Limb (tissue), 2 donors: Measurements from ENCODE around the gene CA10.

Source experiments
- DNase-seq, 2 donors: peaks; one replicate each; pipeline ENCODE4 v3.0.0-alpha.2; 2016; ENCODE audit errors: extremely low spot score in 2 of 2

CA10 gene

DNA sequence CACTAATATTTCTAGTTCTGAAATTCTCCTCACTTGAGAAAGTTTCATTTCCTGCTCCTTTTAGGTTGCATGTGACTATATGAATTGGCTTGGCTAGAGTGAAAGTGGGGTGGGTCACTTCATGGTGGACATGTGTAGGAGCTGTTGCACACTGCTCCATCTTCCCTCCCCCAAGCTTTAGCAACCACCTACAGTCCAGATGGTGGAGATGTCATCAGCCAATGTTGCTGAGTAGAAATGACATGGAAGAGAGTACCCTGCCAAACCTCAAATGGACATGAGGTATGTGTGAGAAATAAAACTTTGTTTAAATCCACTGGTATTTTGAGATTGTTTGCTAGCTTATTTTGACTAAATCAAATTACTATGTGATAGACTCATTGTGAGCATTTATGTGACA, 281.5 kb downstream of the CA10 start:
- no peak for DNase-seq

DNA sequence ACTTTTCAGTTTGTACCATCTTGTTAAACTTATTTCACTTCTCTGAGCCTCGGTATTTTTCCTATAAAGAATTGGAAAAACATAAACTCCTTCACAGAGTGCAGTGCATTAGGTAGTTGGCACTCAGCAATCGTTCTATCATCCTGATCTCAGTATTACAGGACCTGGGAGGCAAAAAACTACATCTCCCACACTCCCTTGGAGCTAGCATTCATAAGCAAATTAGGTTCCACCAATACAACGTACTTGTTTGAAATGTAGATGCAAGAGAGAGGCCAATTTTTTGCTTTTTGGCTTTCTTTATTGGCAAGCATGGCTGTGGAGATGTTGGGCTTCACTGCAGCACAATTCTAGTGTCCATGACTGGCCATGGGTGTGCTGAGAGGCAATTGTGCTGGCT, 285.2 kb downstream of the CA10 start:
- no peak for DNase-seq

- DNase-seq = no peak
Measured at GRCh38 chr17:51869387-51869786, 289.1 kb downstream of the CA10 start.

GRCh38 chr17:51860954-51861561, 297.5 kb downstream of the CA10 start:
- peak in 1 of 2 donors; percentile 47 for DNase-seq

- no peak for DNase-seq
Measured at GRCh38 chr17:51857052-51857597, 301.4 kb downstream of the CA10 start.

- DNase-seq = no peak
Measured at GRCh38 chr17:51855806-51856205, 302.7 kb downstream of the CA10 start.

GRCh38 chr17:51853857-51854256, 304.7 kb downstream of the CA10 start:
- DNase-seq = no peak

- no peak for DNase-seq
Measured at GRCh38 chr17:51852603-51853002, 305.9 kb downstream of the CA10 start.

- DNase-seq = no peak
Measured at GRCh38 chr17:51850201-51850600, 308.3 kb downstream of the CA10 start.

DNA sequence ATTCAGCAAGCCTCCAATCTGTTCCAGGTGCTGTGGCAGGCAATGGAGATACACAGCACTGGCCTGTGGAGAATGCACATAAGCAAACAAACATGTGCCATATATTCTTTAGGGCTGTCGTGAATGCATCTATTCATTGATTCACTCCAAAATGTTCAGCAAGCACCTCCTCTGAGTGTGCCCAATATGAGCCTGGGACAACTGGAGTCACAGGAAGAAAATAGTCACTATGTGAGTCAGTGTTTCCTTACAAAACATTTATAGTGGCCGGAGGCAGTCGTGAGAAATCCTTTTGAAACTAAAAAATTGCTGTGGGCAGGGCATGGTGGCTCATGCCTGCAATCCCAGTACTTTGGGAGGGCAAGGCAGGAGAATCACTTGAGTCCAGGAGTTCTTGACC, 310.1 kb downstream of the CA10 start:
- DNase-seq = no peak

DNA sequence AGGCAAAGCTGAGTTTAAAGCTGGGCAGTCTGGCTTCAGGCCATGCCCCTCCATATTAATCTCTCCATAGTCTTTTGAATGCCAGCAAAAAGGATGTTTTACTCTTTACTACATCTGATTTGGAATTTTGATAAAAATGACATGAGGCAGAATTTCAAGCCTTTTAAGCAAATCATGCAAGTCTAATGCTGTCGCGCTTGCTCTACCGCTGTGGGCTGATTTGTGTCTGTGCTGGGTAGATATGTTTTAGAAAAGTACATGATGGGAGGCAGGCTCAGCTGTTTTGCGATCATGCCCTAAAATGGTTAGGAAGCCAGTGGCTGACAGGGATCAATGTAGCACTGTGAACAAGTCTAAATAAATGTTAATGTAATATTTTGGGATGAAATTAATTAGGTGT, 311.9 kb downstream of the CA10 start:
- no peak for DNase-seq

GRCh38 chr17:51845776-51846175, 312.7 kb downstream of the CA10 start:
- DNase-seq = no peak

GRCh38 chr17:51842763-51843162, 315.8 kb downstream of the CA10 start:
- no peak for DNase-seq

GRCh38 chr17:51841669-51842068, 316.8 kb downstream of the CA10 start:
- no peak for DNase-seq

GRCh38 chr17:51840688-51841087, 317.8 kb downstream of the CA10 start:
- no peak for DNase-seq

DNA sequence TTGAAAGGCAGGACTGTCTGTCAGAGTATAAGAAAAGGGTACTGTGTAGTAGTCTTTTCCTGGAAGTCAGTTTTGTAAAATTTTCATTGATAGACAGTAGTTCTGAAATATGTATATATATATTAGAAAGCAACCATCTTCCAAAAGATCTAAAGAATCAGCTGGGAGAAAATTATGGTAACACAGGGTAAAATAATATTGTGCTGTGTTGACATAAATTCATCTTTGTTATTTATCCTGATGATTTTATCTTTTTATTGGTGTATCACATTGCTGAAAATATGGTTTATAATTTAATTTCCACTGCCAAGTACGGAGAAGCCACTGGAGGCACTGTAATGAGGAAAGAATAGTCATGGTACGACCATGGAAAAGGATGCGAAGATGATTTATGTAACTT, 324.9 kb downstream of the CA10 start:
- no peak for DNase-seq

- DNase-seq = no peak
Measured at GRCh38 chr17:51833045-51833444, 325.5 kb downstream of the CA10 start.

DNA sequence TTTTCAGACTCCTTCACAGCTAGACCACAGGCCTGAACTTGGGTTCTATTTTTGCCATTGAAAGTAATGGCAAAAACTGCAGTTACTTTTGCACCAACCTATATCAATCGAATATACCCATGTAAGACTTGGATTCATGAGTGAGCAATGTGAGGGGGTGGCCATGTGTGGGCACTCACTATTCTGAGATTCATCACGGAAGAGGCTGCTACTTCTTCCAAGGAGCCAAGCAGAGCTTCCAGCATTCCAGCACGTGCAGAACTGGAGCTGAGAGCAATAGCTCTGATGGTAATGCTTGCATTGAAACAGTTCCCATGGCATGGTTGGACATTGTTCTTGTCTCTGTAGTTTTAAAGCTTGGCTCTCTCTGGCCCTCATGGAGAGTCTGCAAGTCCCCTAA, 327.6 kb downstream of the CA10 start:
- no peak for DNase-seq

DNA sequence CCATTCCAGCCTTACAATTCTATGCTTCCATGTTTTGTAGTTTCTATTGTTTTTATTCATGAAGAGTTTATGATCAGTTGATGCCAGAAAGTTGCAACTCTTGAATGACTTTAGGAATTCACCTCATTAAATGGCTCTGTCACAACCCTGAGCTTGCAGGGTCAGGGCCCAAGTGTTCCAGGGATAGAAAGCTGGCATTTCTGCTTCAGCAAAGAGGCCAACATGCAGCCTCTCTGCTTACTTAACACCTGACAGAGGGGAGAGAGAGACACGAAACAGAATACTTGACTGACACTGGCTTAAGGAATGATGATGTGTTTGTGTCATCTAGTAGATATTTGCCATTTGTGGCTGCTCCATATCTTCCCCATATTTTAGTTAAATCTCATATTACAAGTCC, 328.1 kb downstream of the CA10 start:
- no peak for DNase-seq

GRCh38 chr17:51828901-51829300, 329.6 kb downstream of the CA10 start:
- no peak for DNase-seq

DNA sequence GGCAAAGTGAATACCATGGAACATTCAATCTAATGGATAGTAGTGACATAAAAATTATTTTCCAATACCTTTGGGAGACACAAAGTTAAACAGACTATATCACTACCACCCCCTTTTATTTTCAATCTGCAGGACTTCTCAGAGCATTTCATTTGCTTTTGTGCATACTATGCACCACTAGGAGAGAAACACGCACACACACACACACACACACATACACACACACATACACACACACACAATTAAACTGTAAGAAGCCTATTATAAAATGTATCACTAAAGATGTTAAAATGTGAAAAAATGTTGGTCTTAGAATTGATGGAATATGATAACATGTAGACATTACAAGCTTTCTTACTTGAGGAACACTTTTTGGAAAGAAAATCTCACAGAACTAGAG, 331.4 kb downstream of the CA10 start:
- no peak for DNase-seq

DNA sequence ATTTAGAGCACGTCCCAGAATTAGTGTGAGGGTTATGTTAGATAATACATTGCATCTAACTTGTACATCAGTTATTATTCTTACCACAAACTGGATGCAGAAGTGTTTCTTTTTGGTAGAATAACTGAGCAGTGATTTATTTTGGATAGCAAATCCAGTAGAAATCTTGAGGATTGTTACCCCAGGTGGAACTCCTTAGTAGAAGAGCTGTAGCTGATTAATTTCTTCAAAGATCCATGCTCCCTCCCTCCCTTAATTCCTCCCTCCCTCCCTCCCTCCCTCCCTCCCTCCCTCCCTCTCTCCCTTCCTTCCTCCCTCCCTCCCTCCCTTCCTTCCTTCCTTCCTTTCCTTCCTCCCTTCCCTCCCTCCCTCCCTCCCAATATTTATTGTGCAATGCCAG, 337.7 kb downstream of the CA10 start:
- no peak for DNase-seq

DNA sequence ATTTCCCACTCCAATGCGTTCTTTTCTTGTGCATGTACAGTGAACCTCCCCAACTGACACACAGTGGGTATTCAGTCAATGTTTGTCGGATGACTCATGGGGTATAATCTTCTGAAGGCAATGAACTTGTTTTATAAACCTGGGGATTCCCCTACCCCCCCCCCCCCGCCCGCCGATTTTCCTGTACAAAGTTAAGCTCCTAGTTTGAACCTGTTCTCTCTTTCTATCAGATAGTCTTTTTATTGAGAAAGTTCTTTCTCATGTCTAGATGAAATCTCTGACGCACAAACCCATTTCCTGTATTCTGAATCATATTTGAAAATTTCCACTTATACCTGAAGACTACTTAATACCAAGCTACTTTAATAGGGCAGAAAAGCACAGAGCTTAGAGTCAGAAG, 338.3 kb downstream of the CA10 start:
- DNase-seq = no peak
